Transverse colon (tissue), 4 donors: Measurements from ENCODE around the gene FIGN. TPM values are rescaled to one million over a fixed set of nuclear protein-coding genes. Genes with fewer than 3 reads are reported as not detected.

Experiments
- DNase-seq: peaks from one replicate; pipeline ENCODE4 v3.0.0-alpha.2; 2019
- H3K27ac ChIP-seq, 4 donors: fragments of 200-600 bp; sonication (generic); 2 replicates each; pipeline ENCODE4 v1.5.1; 2016 to 2018; ENCODE audit warnings: inconsistent platforms in 4 of 4
- H3K27me3 ChIP-seq: fragments of 200-600 bp; sonication (generic); 2 replicates; pipeline ENCODE4 v1.5.1; 2017; ENCODE audit warnings: inconsistent platforms
- H3K36me3 ChIP-seq, 4 donors: fragments of 200-600 bp; sonication (generic); 2 replicates each; pipeline ENCODE4 v1.5.1; 2017 to 2019; ENCODE audit warnings: inconsistent platforms in 4 of 4
- H3K4me1 ChIP-seq, 4 donors: fragments of 200-600 bp; sonication (generic); 2 replicates each; pipeline ENCODE4 v1.5.1; 2017 to 2020; ENCODE audit warnings: inconsistent platforms in 4 of 4
- H3K4me3 ChIP-seq, 4 donors: fragments of 200-600 bp; sonication (generic); 1 replicate in 1 of 4; 2 replicates in 3 of 4; pipeline versions ENCODE4 v1.5.1 to v1.6.1; 2017 to 2019; ENCODE audit warnings: inconsistent platforms in 4 of 4
- H3K9me3 ChIP-seq, 2 donors: fragments of 200-600 bp; sonication (generic); 2 replicates each; pipeline ENCODE4 v1.5.1; 2017 to 2019; ENCODE audit warnings: inconsistent platforms in 2 of 2
- EP300 ChIP-seq: sonication (generic); formaldehyde crosslinking; IDR thresholded peaks from one replicate; pipeline ENCODE4 v1.6.1; 2017; ENCODE audit warnings: antibody characterized with exemption, low read depth
- POLR2A ChIP-seq: fragments of 450-650 bp; IDR thresholded peaks from one replicate; pipeline ENCODE4 v1.6.1; 2016; ENCODE audit warnings: antibody characterized with exemption, mild to moderate bottlenecking, moderate library complexity
- POLR2AphosphoS5 ChIP-seq, 3 donors: sonication (generic); formaldehyde crosslinking; IDR thresholded peaks; one replicate each; pipeline ENCODE4 v1.6.1; 2016; ENCODE audit warnings: antibody characterized with exemption in 3 of 3
- WGBS, 2 donors: methylation state at CpG; one replicate each; pipeline ENCODE4 v1.1.5; 2018; ENCODE audit warnings: low coverage in 1 of 2; 5-methylcytosine and 5-hydroxymethylcytosine counted together
- in situ Hi-C, 4 donors: fragments of 200-750 bp; cut with MboI; loops; one replicate each; pipeline versions ENCODE4 v1.15.0 to v1.15.1; 2017; ENCODE audit warnings: low sequenced_read_pairs in 3 of 4, low pct_ligation_motif_present in 1 of 4, low pct_unique_long_range_greater_than_20kb in 1 of 4
- intact Hi-C: fragments of 100-400 bp; cut with DNase I; formaldehyde crosslinking; loops from one replicate; pipeline ENCODE4 v1.15.1; 2023; ENCODE audit warnings: low total_unique reads
- total RNA-seq, 4 donors: library from RNA; depleted of rRNA; stranded (reverse); fragments of >200 nt; gene quantifications; one replicate each; pipeline ENCODE4 v1.1.0, GENCODE V29; 2016
- TF ChIP-seq, protein P1 (sequence below), 5 experiments: fragments of 200-600 bp in 3 of 5; fragments of 450-650 bp in 2 of 5; sonication (generic) in 3 of 5; IDR thresholded peaks; 1 replicate in 2 of 5; 2 replicates in 3 of 5; pipeline ENCODE4 v1.5.1; 2016 to 2017; ENCODE audit warnings: antibody characterized with exemption in 5 of 5, inconsistent platforms in 3 of 5, mild to moderate bottlenecking in 2 of 5, moderate library complexity in 1 of 5

Gene FIGN
- total RNA-seq, 4 donors from 2014 or later, result 0.75 to 1.3 (median 1.0) TPM

DNA sequence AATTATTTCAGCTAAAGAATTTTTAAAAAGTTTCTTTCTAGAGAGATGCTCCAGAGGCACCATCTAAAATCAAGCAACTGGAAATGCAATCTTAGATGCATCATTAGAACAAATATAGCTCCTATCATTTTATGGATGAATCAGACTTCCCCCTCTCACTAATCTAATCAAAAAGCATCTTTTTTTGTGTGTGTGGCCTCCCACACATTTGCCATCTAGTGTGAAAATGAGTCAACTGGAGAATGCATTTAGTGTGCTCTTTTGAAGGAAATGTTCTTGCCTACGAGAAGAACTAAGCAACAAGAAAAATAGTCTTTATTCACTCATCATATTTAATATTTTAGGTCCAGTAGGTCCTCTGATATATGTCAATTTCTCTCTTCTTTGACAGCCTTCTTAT is 39.5 kb upstream of the FIGN start:
- TF ChIP-seq EP300, result no peak
- TF ChIP-seq, protein P1, sequence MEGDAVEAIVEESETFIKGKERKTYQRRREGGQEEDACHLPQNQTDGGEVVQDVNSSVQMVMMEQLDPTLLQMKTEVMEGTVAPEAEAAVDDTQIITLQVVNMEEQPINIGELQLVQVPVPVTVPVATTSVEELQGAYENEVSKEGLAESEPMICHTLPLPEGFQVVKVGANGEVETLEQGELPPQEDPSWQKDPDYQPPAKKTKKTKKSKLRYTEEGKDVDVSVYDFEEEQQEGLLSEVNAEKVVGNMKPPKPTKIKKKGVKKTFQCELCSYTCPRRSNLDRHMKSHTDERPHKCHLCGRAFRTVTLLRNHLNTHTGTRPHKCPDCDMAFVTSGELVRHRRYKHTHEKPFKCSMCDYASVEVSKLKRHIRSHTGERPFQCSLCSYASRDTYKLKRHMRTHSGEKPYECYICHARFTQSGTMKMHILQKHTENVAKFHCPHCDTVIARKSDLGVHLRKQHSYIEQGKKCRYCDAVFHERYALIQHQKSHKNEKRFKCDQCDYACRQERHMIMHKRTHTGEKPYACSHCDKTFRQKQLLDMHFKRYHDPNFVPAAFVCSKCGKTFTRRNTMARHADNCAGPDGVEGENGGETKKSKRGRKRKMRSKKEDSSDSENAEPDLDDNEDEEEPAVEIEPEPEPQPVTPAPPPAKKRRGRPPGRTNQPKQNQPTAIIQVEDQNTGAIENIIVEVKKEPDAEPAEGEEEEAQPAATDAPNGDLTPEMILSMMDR (IDR thresholded peaks at IDR 0.05), result no peak
- no peak for TF ChIP-seq POLR2A
- no peak for TF ChIP-seq POLR2AphosphoS5 (IDR thresholded peaks at IDR 0.05)
- in situ Hi-C loops (no loop called here), intact Hi-C loops (no loop called here)
- H3K27ac ChIP-seq, result no peak overlapping the region
- WGBS, 2 donors, result 52 to 86% methylated on average over 1 of the region's 1 CpG
- no peaks in the 10 kb centered on the region for H3K36me3 ChIP-seq
- no peaks in the 10 kb centered on the region for H3K27me3 ChIP-seq
- no peaks in the 10 kb centered on the region for H3K9me3 ChIP-seq
- no peak for DNase-seq
- H3K4me3 ChIP-seq, result no peak overlapping the region
- no peaks in the 10 kb centered on the region for H3K4me1 ChIP-seq

DNA sequence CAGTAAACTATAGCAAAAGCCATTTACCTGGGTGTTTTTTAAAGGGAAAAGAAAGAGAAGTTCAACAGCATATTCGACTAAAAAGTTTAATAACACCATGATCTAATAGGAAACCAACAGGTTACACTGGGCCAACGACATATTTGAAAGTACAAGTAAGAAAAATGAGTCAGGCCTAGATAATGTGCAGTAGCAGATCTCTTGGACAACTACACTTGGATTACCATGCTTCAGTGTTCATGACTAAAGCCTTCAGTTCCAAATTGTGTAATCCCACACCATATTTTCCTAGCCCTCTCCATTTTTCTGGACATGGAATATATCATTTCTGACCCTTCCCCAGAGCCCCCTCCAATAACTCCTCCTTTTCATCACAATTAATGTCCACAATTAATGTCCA is 39.1 kb upstream of the FIGN start:
- no peak for DNase-seq
- intact Hi-C loops (no loop called here), in situ Hi-C loops (no loop called here)
- H3K36me3 ChIP-seq, result no peaks in the 10 kb centered on the region
- no peak for TF ChIP-seq EP300
- no peak for TF ChIP-seq POLR2A
- no peak for TF ChIP-seq POLR2AphosphoS5 (IDR thresholded peaks at IDR 0.05)
- TF ChIP-seq, protein P1 (IDR thresholded peaks at IDR 0.05), result no peak
- 33 to 68% methylated on average over 1 to 2 of the region's 2 CpGs for WGBS, 2 donors
- no peaks in the 10 kb centered on the region for H3K4me1 ChIP-seq
- H3K9me3 ChIP-seq, result no peaks in the 10 kb centered on the region
- H3K27ac ChIP-seq, result no peak overlapping the region
- H3K4me3 ChIP-seq, result no peak overlapping the region
- H3K27me3 ChIP-seq, result no peaks in the 10 kb centered on the region

DNA sequence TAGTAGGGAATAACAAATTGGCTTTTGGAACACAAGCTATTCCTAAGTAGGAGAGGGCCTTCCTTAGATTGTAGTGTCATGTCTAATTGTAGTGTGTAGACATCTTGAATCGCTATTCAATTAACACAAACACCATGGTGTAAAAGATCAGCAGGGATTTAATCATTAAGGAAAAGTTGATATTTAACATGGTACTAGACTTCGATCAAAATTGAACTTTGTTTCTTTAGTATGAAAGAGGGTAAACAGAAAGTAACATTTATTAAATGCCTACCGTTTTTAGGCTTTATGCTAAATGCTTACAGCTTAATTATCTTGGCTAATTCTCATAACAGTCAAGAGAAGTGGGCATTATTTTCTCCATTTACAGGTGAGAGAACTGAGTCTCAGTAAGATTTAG is 37.5 kb upstream of the FIGN start:
- no peaks in the 10 kb centered on the region for H3K27me3 ChIP-seq
- intact Hi-C loops, result no loop called here
- TF ChIP-seq EP300 (no peak), POLR2AphosphoS5 (IDR thresholded peaks at IDR 0.05) (no peak)
- TF ChIP-seq, protein P1 (IDR thresholded peaks at IDR 0.05), result no peak
- no peaks in the 10 kb centered on the region for H3K36me3 ChIP-seq
- no peak for DNase-seq
- in situ Hi-C loops, result no loop called here
- WGBS, 2 donors, result 60 to 65% methylated on average over 3 of the region's 3 CpGs
- H3K4me1 ChIP-seq, result no peaks in the 10 kb centered on the region
- no peak overlapping the region for H3K27ac ChIP-seq
- H3K9me3 ChIP-seq, result no peaks in the 10 kb centered on the region
- no peak overlapping the region for H3K4me3 ChIP-seq

DNA sequence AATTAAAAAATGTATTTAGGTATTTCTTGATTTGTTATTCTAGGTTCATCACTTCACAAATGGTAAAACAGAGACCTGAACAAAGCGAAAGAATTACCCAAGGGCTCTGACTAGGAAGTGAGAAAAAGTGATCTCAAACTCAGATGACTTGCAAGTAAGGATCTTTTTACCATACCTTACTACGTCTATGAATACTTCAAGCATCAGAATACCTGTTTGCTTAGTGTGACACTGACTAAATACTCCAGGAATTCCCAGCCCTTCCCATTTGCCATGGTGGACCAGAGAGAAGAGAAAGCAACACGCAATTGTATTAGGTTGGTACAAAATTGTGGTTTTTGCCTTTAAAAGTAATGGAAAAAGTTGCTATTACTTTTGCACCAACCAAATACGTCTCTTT is 35.8 kb upstream of the FIGN start:
- no peaks in the 10 kb centered on the region for H3K36me3 ChIP-seq
- intact Hi-C loops (no loop called here), in situ Hi-C loops (no loop called here)
- DNase-seq, result no peak
- no peaks in the 10 kb centered on the region for H3K27me3 ChIP-seq
- no peaks in the 10 kb centered on the region for H3K9me3 ChIP-seq
- no peak overlapping the region for H3K4me3 ChIP-seq
- no peak overlapping the region for H3K27ac ChIP-seq
- H3K4me1 ChIP-seq, result no peaks in the 10 kb centered on the region
- TF ChIP-seq POLR2AphosphoS5 (IDR thresholded peaks at IDR 0.05), result no peak
- TF ChIP-seq EP300, result no peak
- TF ChIP-seq, protein P1 (IDR thresholded peaks at IDR 0.05), result no peak
- TF ChIP-seq POLR2A, result no peak
- WGBS, 2 donors, result 55 to 74% methylated on average over 4 of the region's 4 CpGs
